SK-N-MC (cell line): Measurements from ENCODE around the gene PPP1R26.

ENCODE experiments used
- EZH2 ChIP-seq: fragments of 200-600 bp; sonication (generic); IDR thresholded peaks from one replicate; pipeline ENCODE4 v1.6.1; 2017; ENCODE audit warnings: antibody characterized with exemption
- FOXP2 ChIP-seq: optimal IDR thresholded peaks from 2 replicates; pipeline ENCODE3; 2011; ENCODE audit warnings: mild to moderate bottlenecking, moderate library complexity; ENCODE audit not compliant: insufficient read depth; ENCODE audit errors: extremely low read length, control extremely low read depth
- POLR2AphosphoS5 ChIP-seq: IDR thresholded peaks from 2 replicates; pipeline ENCODE4 v1.6.1; 2012; ENCODE audit warnings: mild to moderate bottlenecking, low read depth, low read length, borderline replicate concordance

DNA sequence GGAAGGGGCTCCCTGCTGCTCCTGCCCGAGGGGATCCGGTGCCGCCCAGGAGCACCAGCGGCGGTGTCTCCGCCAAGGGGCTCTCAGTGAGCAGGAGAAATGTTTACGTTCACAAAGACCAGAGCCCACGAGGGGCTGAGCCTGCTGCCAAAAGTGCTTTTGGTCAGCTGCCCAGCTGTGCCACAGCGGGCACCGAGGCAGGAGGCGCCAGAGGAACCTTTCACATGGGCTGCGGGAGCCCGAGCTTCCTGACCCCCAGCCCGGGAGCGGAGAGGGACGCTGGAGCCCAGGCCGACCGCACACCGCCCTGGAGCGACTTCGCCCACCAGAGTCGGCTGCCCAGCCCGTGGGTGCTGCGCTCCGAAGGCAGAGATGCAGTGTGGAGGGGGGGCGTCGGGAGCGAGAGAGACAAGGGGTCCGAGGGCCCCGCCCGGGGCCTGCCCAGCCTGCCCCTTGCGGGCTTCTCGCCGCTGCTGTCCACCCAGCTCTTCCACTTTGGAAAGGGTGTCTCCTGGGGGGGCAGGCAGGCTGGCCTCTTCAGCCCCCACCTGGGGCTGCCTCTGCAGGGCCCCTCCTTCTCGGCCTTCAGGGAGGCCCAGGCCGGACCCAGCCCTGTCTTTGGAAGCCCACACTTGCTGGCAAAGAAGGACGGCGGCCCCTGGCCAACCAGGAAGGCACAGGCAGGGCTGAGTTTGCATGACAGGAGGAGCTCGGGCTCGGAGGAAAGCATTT lies 7.9 kb downstream of the PPP1R26 start:
- TF ChIP-seq POLR2AphosphoS5 (no peak), FOXP2 (no peak), EZH2 (no peak)
